Muscle layer of colon (tissue), 2 donors: ENCODE results near the gene TMEM239.
"Not testable (repeated sequence)": the region's sequence is repeated elsewhere in the genome, so short reads cannot be mapped to it uniquely, and the experiment has no call there.

Experiments
- H3K27ac ChIP-seq: one replicate; pipeline ENCODE4 v1.7.0; 2013; ENCODE audit warnings: low read depth, mild to moderate bottlenecking, low read length, moderate library complexity
- H3K27me3 ChIP-seq, 2 donors: one replicate each; pipeline ENCODE4 v1.7.0; 2013; ENCODE audit warnings: low read length in 2 of 2, mild to moderate bottlenecking in 2 of 2; ENCODE audit not compliant: insufficient read depth in 2 of 2, control insufficient read depth in 1 of 2
- H3K36me3 ChIP-seq: one replicate; pipeline ENCODE4 v1.7.0; 2013; ENCODE audit warnings: mild to moderate bottlenecking, low read length; ENCODE audit not compliant: insufficient read depth
- H3K4me1 ChIP-seq: one replicate; pipeline ENCODE4 v1.7.0; 2013; ENCODE audit warnings: mild to moderate bottlenecking, low read length; ENCODE audit not compliant: insufficient read depth
- H3K4me3 ChIP-seq, 2 donors: one replicate each; pipeline ENCODE4 v1.7.0; 2013; ENCODE audit warnings: low read length in 2 of 2, low read depth in 1 of 2, mild to moderate bottlenecking in 1 of 2, moderate library complexity in 1 of 2
- H3K9ac ChIP-seq: one replicate; pipeline ENCODE4 v1.7.0; 2013; ENCODE audit warnings: low read length
- H3K9me3 ChIP-seq: one replicate; pipeline ENCODE4 v1.7.0; 2013; ENCODE audit warnings: mild to moderate bottlenecking, low read length
- donor health status: abdominal sarcoma.
- donor health status: Adenocarcinoma of cecum.

The TMEM239 gene

DNA sequence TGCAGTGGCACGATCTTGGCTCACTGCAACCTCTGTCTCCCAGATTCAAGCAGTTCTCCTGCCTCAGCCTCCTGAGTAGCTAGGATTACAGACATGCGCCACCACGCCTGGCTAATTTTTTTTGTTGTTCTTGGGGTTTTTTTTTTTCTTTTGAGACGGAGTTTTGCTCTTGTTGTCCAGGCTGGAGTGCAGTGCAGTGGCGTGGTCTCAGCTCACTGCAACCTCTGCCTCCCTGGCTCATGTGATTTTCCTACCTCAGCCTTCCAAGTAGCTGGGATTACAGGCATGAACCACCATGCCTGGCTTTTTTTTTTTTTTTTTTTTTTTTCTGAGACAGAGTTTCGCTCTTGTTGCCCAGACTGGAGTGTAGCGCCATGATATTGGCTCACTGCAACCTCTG is 15.0 kb downstream of the TMEM239 start:
- not testable (repeated sequence) for H3K36me3 ChIP-seq, H3K27me3 ChIP-seq, H3K4me1 ChIP-seq, H3K9me3 ChIP-seq, H3K27ac ChIP-seq, H3K4me3 ChIP-seq, H3K9ac ChIP-seq

GRCh38 chr20:2833761-2834160 is 17.6 kb downstream of the TMEM239 start:
- H3K4me1 ChIP-seq = no peaks in the 10 kb centered on the region

GRCh38 chr20:2834401-2835110 is 18.4 kb downstream of the TMEM239 start:
- Histone ChIP-seq H3K27me3 (no peaks in the 10 kb centered on the region), H3K4me3 (no peak overlapping the region), H3K9me3 (no peaks in the 10 kb centered on the region), H3K9ac (no peak overlapping the region), H3K4me1 (peaks cover 6% of the 10 kb centered on the region), H3K36me3 (peaks cover 11% of the 10 kb centered on the region), H3K27ac (no peak overlapping the region)

More at GRCh38 chr20:2833761-2834160, 17.6 kb downstream of the TMEM239 start:
- H3K4me3 ChIP-seq = no peak overlapping the region
- no peaks in the 10 kb centered on the region for H3K9me3 ChIP-seq
- no peak overlapping the region for H3K9ac ChIP-seq
- no peak overlapping the region for H3K27ac ChIP-seq
- H3K27me3 ChIP-seq = no peaks in the 10 kb centered on the region
- H3K36me3 ChIP-seq = peaks cover 11% of the 10 kb centered on the region

DNA sequence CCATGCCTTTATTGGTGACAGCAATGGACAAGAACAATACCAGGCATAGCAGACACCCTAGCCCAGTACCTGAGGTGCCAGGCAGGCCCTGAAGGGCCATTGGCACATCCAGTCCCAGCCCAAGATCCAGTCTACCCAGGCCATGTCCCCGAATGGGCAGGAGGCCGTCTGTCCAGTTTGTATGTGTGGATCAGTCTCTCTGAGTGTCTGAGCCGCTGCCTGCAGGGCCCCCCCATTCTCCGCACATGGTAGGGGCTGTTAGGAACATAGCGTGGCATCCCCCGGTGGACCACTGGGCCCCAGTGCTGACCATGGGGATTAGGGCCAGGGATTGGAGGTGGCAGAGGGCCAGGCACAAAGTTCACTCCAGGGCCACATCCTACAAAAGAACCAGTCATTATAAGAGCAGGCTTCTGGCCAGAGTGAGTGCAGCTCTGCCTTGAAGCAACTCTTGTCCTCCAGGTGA is 19.2 kb downstream of the TMEM239 start:
- H3K9ac ChIP-seq = no peak overlapping the region
- no peaks in the 10 kb centered on the region for H3K9me3 ChIP-seq
- peaks cover 11% of the 10 kb centered on the region for H3K36me3 ChIP-seq
- peaks cover 10% of the 10 kb centered on the region for H3K4me1 ChIP-seq
- H3K4me3 ChIP-seq = no peak overlapping the region
- H3K27ac ChIP-seq = no peak overlapping the region
- no peaks in the 10 kb centered on the region for H3K27me3 ChIP-seq

DNA sequence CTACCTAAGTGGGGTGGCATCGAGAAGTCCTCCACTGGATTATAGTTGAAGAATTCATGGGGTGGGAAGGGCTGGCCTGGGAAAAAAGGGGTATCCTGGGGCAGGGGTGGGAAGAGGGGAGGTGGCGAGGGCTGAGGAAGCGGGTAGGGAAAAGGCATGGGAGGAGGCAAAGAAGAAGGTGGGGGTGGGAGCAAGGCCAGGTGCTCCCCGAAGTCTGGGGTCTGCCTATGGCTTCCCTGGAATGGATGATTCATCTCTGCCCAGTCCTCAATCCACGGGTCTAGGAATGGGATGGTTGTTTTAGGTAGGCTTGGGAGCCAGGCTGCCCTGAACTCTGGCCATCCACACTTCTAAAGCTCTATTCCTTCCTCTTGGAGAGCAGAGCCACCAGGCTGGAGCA is 19.9 kb downstream of the TMEM239 start:
- Histone ChIP-seq H3K27me3 (no peaks in the 10 kb centered on the region), H3K9me3 (no peaks in the 10 kb centered on the region), H3K4me3 (no peak overlapping the region), H3K4me1 (peaks cover 10% of the 10 kb centered on the region), H3K36me3 (peaks cover 11% of the 10 kb centered on the region), H3K9ac (no peak overlapping the region), H3K27ac (no peak overlapping the region)

DNA sequence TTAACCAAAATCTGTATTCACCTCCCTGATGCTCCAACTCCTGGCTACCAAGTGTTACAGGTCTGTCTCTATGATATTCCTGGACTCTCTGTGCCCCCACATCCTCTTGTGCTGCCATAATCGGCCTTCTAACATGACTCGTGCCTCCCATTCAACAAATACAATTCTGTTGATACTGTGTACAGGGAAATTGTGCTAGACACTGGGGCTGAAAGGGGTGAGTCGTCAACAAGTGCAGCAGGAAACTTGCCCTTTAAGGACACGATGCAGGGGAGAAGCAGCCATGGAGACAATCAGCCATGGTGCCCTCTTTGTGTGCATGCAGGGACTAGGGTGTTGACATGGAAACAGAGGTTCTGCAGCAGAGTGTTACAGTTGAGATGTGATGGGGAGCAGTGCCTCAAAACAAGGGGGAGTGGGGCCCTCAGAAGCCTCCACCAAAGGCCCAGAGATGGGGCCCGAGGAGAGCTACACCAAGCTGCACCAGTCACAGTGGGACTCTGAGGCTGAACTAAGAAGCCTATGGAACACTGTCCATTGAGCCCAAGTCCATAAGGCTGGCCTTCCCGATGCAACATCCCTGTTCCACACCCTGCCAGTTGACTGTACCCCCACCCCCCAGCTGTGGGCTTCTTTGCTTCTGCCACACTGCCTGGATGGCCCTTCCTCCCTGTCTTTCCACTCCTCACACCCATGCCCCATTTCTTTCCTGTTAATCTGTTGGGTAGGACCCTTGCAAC is 21.2 kb downstream of the TMEM239 start:
- no peak overlapping the region for H3K9ac ChIP-seq
- H3K27ac ChIP-seq = no peak overlapping the region
- H3K4me3 ChIP-seq = no peak overlapping the region
- no peaks in the 10 kb centered on the region for H3K9me3 ChIP-seq
- peaks cover 20% of the 10 kb centered on the region for H3K4me1 ChIP-seq
- peaks cover 11% of the 10 kb centered on the region for H3K36me3 ChIP-seq
- H3K27me3 ChIP-seq = no peaks in the 10 kb centered on the region

GRCh38 chr20:2838170-2838797 is 22.1 kb downstream of the TMEM239 start:
- Histone ChIP-seq H3K4me3 (no peak overlapping the region), H3K4me1 (peaks cover 20% of the 10 kb centered on the region), H3K9ac (no peak overlapping the region), H3K9me3 (no peaks in the 10 kb centered on the region), H3K36me3 (peaks cover 11% of the 10 kb centered on the region), H3K27ac (no peak overlapping the region), H3K27me3 (no peaks in the 10 kb centered on the region)

- H3K4me1 ChIP-seq = peaks cover 20% of the 10 kb centered on the region
- H3K9ac ChIP-seq = no peak overlapping the region
- H3K9me3 ChIP-seq = no peaks in the 10 kb centered on the region
- H3K4me3 ChIP-seq = peak overlapping the region in 1 of 2 donors; percentile 85
- no peaks in the 10 kb centered on the region for H3K27me3 ChIP-seq
- no peak overlapping the region for H3K27ac ChIP-seq
- peaks cover 11% of the 10 kb centered on the region for H3K36me3 ChIP-seq
Measured at GRCh38 chr20:2838847-2839671, 22.9 kb downstream of the TMEM239 start.

DNA sequence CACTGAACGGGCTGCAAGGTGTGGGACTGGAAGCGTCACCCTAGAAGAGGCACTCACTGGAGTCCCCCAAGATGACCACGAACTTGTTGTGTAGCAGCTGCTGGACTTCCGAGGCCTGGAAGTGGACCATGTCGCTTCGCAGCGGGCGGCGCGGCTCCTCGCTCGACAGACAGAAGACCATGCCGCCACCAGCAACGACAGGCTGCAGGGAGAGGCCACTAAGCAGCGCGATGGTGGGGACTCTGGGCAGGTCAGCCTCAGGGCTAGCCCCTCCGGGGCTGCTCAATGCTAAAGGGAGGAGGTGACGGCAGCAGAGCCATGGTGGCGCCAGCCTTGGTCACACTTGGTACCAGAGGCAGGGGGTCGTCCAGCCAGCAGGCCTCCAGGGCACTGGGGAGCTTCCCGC is 23.6 kb downstream of the TMEM239 start:
- Histone ChIP-seq H3K4me3 (peak overlapping the region; percentile 82 to 85), H3K27ac (peak overlapping the region; percentile 95), H3K9ac (peak overlapping the region; percentile 39), H3K36me3 (peaks cover 11% of the 10 kb centered on the region), H3K9me3 (no peaks in the 10 kb centered on the region), H3K4me1 (peaks cover 20% of the 10 kb centered on the region), H3K27me3 (no peaks in the 10 kb centered on the region)

- Histone ChIP-seq H3K9ac (peak within 1 kb of the TSS; percentile 76), H3K36me3 (peaks cover 11% of the 10 kb centered on the region), H3K9me3 (no peaks in the 10 kb centered on the region), H3K4me3 (peak within 1 kb of the TSS; percentile 85 to 96), H3K4me1 (peaks cover 20% of the 10 kb centered on the region), H3K27me3 (no peaks in the 10 kb centered on the region), H3K27ac (peak within 1 kb of the TSS; percentile 95)
Measured at GRCh38 chr20:2840138-2840966, 24.2 kb downstream of the TMEM239 start, which contains the start of the genes PCED1A and VPS16. TSS of gene PCED1A (minus strand) at chr20:2840655. CDS start at chr20:2839912, 743 bp downstream. TSS of gene VPS16 (plus strand) at chr20:2840745. CDS start at chr20:2840775, 30 bp downstream.
